ENCODE measurements around the gene MYO18B.

- TF ChIP-seq CTCF (IDR thresholded peaks at IDR 0.05): no peak
- no peak for TF ChIP-seq POLR2A (IDR thresholded peaks at IDR 0.05; ENCODE audit: low read depth)
- TF ChIP-seq EP300 (IDR thresholded peaks at IDR 0.05): no peak
- no peak for TF ChIP-seq POLR2AphosphoS5 (IDR thresholded peaks at IDR 0.05)
Measured at GRCh38 chr22:25940479-25940878, 198.5 kb downstream of the MYO18B start.

All from esophagus muscularis mucosa (tissue), 4 donors.